A204.1 (cell line): Measurements from ENCODE around the gene RAB3C.
"Not testable (repeated sequence)": the region's sequence is repeated elsewhere in the genome, so short reads cannot be mapped to it uniquely, and the experiment has no call there.

ENCODE experiments used
- FAIRE-seq: peaks from 2 replicates; lab custom pipeline; 2012; peaks lifted over from hg19 to GRCh38; lab: Jason Lieb, UNC

RAB3C gene, protein sequence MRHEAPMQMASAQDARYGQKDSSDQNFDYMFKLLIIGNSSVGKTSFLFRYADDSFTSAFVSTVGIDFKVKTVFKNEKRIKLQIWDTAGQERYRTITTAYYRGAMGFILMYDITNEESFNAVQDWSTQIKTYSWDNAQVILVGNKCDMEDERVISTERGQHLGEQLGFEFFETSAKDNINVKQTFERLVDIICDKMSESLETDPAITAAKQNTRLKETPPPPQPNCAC

DNA sequence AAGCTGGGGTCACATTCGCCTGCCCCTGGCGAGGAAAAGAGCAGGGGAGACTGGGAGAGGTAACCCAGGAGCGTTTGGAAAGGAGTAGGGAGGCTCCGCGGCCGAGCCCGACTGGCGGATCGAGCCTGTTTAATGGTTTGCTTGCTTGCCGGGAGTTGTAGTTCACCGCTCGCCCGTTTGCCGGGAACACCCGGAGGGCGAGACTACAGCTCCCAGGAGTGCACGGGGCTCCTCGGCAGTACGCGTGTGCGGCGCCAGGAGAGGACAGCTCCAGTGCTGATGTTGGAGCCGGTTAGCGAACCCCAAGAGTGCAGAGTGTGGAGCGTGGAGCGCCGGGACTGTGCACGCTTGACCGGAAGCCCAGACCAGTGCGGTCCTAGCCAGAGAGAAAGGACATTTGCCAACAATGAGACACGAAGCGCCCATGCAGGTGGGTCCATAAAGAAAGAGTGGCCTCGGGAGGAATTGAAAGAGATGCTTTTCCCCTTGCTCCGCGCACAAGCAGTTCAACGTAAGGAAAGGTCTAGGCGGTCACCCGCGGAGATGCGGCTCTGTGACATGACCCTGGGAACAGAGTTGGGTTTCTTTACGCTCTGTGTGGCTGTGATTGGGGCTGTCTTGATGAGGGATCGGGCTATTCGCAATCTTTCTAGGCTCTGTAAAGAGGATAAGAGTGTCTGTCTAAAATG, at the start of gene RAB3C:
Gene RAB3C, plus strand, starts transcription at position 273 of the 689 bp plus-strand sequence. Its CDS starts 134 bp downstream, at position 407.
- FAIRE-seq, result peak; percentile 74

DNA sequence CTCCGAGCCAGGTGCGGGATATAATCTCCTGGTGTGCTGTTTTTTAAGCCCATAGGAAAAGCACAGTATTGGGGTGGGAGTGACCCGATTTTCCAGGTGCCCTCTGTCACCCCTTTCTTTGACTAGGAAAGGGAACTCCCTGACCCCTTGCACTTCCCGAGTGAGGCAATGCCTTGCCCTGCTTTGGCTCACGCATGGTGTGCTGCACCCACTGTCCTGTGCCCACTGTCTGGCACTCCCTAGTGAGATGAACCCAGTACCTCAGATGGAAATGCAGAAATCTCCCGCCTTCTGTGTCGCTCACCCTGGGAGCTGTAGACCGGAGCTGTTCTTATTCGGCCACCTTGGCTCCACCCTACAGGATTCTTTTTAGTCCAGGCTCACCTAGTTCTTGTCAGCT, 40.9 kb upstream of the RAB3C start:
- FAIRE-seq, result not testable (repeated sequence)

DNA sequence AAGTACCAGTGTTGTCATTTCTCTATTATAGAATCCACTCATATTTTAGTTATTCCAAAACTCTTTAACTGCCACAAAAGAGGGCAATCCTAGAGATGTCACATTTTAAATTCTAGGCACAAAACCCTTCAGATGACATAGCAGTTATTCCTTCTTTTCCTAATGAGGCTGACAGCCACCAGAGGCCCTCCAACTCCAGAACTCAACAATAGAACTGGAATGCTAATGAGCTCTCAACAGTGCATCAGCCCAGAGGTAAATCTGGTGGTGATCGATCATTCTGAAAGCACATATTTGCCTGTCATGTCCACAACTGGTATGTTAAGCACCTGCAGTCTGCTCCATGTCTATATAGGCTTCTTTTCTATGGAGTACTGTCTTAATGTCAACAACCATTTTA, 40.2 kb upstream of the RAB3C start:
- FAIRE-seq, result no peak

DNA sequence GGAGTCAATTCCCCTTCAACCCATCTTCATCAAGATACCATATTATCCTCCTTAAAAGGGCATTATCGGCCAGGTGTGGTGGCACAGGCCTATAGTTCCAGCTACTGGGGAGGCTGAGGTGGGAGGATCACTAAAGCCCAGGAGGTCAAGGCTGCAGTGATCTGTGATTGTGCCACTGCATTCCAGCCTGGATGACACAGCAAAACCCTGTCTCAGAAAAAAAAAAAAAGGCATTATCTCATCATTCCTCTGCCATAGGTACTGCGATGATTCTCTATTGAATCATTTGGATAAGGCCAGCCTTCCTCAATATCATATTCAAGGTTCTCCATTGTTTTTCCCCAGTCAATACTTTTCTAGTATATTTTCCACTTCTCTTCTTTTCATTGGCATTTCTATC, 39.2 kb upstream of the RAB3C start:
- no peak for FAIRE-seq

DNA sequence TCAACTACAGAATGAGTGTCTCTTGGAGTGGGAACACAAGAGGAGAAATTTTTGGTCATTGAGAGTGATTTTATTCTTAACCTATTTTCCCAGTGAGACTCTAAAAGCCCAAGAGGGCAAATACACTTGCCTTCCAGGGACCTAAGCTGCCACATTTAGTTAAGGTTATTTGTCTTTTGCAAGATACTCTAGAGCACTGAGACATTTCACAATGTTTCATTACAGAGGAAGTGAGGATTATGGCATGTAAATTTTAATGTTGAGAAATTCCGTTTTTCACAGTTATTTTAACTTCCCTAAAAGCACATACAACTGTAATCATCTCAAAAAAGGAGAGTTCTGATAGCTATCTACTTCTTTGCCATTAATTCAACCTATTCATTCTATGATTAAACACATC, 38.7 kb upstream of the RAB3C start:
- no peak for FAIRE-seq

DNA sequence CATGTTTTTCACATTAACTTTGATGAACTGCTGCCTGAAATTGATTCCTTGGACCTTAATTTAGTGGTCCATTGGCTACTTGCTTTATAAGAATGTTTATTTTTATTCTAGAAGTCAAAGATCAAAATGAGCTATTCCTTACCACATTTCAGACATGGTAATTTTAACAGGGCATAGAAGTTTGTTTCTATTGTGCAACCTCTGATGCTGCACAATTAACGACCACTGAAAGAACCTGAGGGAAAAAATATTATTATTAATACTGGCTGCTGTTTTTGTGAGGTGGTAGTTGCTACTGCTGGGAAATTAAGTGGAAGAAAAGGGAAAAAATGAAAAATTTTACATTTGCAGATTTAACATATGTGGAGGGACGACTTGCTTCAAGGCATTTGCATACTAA, 37.9 kb upstream of the RAB3C start:
- FAIRE-seq, result no peak

DNA sequence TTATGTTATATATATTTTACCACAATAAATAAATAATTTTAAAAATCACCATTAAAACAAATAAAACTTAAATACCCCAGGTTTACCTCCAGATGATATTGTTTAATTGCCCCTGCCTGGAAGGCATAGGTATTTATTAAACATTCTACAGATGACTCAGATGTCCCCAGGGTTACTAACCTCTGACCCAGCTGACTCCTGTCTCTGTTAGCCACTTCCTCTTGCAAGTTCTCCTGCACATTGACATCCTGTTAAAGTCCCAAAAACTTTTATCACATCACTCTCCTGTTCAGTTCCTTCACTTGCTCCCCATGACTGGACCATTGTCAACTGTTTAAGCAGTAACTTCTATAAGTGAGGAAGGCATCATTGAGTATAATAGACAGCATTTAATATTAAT, 37.0 kb upstream of the RAB3C start:
- FAIRE-seq, result no peak

DNA sequence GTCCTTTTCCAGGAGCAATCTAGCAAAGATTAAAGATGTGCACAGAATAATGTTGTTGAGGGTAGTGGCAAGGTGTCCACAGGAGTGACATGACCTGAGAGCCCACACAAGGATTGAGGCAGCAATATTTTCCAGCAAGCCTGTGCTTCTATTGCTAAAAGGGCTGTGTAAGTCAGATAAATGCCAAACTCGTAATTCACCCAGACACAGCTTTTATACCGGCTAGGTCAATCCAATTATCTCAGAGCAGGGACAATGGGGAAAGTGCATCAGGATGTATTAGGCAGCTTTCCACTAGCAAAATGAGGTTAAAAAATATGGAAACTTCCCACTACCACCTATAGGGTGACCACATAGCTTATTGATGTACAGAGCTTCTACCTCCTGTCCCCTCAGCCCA, 34.8 kb upstream of the RAB3C start:
- FAIRE-seq, result no peak

DNA sequence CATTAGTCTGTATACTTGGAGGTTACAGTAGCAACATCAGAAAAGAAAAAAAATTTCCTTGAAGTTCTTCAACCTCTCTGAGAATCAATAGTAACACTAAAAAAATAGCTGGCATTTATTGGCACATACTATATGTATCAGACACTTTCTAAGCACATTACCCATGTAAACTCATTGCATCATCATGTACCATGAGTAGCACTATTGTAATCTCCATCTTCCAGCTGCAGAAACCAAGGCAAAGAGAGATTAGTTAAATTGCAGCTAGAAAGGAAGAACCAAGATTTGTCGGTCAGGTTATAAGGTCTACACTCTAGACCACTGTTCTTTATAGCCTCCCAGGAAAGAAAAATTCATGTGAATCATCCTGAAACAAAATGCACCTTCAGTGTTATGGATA, 31.4 kb upstream of the RAB3C start:
- FAIRE-seq, result no peak

DNA sequence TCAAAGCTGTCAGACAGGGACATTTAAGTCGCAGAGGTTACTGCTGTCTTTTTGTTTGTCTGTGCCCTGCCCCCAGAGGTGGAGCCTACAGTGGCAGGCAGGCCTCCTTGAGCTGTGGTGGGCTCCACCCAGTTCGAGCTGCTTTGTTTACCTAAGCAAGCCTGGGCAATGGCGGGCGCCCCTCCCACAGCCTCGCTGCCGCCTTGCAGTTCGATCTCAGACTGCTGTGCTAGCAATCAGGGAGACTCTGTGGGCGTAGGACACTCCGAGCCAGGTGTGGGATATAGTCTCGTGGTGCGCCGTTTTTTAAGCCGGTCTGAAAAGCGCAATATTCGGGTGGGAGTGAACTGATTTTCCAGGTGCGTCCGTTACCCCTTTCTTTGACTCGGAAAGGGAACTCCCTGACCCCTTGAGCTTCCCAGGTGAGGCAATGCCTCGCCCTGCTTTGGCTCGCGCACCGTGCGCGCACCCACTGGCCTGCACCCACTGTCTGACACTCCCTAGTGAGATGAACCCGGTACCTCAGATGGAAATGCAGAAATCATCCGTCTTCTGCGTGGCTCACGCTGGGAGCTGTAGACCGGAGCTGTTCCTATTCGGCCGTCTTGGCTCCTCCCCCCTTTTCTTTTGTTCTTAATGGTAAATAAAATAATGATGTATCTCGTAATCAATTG, 25.1 kb upstream of the RAB3C start:
- not testable (repeated sequence) for FAIRE-seq

DNA sequence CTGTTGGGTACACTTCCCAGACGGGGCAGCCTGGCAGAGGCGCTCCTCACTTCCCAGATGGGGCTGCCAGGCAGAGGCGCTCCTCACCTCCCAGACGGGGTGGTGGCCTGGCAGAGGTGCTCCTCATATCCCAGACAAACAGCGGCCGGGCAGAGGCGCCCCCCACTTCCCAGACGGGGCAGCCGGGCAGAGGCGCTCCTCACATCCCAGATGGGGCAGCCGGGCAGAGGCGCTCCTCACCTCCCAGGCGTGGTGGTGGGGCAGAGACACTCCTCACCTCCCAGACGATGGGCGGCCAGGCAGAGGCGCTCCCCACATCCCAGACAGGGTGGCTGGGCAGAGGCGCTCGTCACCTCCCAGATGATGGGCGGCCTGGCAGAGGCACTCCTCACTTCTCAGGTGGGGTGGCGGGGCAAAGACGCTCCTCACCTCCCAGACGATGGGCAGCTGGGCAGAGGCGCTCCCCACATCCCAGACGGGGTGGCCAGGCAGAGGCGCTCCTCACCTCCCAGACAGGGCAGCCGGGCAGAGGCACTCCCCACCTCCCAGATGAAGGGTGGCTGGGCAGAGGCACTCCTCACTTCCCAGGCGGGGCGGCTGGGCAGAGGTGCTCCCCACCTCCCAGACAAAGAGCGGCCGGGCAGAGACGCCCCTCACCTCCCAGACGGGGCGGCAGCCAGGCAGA, 19.7 kb upstream of the RAB3C start:
- FAIRE-seq, result not testable (repeated sequence)

DNA sequence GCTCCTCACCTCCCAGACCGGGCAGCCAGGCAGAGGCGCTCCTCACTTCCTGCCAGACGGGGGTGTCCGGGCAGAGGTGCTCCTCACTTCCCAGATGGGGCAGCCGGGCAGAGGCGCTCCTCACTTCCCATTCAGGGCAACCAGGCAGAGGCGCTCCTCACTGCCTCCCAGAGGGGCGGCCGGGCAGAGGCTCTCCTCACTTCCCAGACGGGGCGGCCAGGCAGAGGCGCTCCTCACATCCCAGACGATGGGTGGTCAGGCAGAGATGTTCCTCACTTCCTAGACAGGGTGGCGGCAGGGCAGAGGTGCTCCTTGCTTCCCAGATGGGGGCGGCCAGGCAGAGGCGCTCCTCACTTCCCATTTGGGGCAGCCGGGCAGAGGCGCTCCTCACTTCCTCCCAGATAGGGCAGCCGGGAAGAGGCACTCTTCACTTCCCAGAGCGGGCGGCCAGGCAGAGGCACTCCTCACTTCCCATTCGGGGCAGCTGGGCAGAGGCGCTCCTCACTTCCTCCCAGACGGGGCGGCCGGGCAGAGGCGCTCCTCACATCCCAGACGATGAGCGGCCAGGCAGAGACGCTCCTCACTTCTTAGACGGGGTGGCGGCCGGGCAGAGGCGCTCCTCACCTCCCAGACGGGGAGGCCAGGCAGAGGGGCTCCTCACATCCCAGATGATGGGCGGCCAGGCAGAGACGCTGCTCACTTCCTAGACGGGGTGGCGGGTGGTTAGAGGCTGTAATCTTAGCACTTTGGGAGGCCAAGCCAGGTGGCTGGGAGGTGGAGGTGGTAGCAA, 18.6 kb upstream of the RAB3C start:
- not testable (repeated sequence) for FAIRE-seq

DNA sequence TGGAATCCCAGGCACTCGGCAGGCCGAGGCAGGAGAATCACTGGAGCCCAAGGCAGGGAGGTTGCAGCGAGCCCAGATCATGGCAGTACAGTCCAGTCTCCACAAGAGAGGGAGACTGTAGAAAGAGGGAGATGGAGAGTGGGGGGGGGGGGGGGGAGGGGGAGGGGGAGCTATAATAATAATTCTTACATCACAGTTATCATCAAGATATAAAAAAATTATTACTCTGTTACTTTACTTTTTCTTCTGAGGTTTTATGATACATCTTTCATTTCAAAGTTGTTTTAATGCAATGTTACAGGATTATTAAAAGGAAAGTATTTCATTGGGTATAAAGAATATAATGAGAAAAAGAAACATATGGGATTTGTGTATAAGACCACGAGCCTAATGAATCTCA, 17.8 kb upstream of the RAB3C start:
- FAIRE-seq, result no peak

DNA sequence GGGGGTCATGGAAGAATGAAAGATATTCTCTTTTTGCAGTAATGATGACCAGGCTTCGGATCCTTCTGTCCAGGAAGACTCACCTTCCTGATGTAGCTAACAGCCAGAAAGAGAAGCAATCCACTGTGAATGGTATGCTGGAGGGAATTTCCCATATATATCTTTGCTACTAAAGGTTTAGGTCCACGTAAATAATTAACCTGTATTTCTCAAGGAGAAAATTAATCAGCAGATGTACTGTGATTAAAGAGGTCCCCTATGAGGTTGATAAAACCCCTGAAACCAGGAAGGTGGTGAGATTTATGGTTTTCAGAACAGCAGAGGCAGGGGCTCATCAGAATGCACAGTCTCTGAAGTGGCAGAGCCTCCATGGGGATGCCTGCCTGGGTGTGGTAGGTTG, 11.4 kb upstream of the RAB3C start:
- FAIRE-seq, result no peak

DNA sequence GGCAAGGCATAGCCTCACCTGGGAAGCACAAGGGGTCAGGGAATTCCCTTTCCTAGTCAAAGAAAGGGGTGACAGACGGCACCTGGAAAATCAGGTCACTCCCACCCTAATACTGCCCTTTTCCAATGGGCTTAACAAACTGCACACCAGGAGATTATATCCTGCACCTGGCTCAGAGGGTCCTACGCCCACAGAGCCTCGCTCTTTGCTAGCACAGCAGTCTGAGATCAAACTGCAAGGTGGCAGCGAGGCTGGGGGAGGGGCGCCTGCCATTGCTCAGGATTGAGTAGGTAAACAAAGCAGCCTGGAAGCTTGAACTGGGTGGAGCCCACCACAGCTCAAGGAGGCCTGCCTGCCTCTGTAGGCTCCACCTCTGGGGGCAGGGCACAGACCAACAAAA, 9.9 kb upstream of the RAB3C start:
- not testable (repeated sequence) for FAIRE-seq

DNA sequence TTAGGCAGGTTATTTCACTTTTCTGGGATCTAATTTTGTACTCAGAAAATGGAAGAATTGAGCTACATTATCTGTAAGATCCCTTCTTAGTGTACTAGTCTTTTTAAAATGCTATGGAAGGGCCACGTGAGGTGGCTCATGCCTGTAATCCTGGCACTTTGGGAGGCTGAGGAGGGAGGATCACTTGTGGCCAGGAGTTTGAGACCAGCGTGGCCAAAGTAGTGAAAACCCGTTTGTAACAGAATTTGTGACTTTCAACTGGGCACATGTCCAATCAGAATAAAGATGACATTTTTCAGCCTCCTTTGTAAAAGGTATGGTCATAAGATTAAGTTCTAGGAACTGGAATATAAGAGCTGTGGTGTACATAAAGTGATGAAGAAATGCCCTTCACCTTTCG, 3.1 kb upstream of the RAB3C start:
- no peak for FAIRE-seq

DNA sequence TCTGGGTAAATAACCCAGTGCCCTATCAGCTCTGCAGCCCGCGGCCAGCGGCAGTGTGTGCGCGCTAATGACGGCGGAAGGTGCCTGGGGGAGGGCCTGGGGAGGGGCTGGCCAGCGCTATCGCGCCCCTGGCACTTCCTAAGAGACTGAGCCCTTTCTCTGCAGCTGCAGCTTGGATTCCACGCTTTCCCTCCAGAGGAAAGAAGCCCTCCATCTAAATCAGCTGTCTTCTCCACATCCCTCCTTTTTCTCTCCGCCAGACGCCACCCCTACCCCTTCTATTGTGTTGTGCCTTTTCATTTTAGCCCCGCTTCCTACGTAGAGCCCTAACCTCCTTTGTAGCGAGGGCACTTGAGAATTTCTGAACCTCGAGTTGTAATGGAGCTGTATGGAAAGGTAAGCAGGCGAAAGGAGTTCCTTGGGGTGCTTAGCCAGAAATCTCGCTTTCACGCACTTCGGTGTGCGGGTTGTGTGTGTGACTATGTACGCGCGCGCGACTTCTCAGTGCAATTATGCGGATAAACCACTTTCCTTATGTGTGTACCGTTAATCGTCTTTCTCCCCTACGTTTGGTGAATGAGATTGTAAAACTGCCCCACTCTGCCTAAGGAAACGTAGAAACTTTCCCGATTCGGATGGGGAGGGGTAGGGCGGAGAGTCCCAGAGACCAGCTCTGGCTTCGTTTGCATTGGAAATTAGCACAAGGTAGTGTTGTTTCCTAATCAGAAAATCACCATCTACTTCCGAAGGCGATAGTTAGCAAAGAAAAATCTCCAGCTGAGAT, 664 bp upstream of the RAB3C start:
- FAIRE-seq, result no peak

DNA sequence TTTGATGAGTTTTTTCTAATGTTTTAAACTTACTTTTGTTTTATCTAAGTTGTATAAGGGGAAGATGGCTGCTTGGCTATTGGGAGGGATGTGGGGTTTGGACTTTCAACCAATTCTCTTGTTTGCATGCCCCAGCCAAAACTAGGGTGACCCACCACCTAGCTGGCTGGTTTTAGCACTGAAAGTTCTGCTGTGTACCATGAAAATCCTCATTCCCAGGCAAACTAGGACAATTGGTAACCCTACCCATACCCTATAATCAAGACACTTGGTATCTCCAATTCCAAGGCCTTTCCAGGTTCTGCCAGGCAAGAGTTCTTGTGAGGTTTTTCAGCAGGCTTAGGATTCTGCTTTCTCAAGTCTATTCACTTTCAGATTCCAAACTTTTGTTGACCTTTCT, 13.1 kb downstream of the RAB3C start:
- no peak for FAIRE-seq

DNA sequence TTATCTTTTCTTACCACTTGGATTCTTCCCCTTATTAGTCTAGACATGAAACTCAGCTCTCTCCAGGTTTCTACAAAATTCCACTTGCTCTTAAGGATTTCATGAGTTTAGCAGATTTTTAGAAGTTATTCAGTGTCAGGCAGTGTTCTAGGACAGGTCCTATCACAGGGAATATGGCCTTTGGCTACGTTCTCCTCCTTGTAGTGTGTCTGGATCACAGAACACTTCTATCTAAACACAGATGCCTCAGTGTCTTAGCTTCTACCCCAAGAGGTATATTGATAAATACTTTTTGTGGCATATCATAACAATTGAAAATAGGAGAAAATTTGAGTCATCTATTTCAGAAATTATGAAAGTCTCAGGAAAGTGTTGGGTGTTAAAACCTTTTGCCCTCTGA, 15.6 kb downstream of the RAB3C start:
- no peak for FAIRE-seq

DNA sequence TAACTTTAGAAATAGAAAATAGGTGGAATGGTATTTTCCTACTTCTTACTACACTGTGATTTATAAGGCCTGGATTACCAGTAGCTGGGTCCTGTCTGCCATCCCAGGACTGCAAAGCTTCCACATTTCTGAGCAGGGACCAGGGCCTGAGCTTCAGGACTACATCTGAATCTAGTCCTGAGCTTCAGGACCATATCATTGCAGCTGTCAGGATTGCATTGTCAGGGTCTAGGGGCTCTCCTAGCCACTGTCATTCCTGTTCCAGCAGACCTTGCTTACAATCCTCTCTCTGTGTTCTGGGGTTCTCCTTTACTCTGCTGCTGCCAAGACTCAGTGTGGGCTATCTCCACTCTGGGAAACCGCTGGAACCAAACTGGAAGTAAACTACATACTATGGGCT, 16.3 kb downstream of the RAB3C start:
- FAIRE-seq, result no peak

DNA sequence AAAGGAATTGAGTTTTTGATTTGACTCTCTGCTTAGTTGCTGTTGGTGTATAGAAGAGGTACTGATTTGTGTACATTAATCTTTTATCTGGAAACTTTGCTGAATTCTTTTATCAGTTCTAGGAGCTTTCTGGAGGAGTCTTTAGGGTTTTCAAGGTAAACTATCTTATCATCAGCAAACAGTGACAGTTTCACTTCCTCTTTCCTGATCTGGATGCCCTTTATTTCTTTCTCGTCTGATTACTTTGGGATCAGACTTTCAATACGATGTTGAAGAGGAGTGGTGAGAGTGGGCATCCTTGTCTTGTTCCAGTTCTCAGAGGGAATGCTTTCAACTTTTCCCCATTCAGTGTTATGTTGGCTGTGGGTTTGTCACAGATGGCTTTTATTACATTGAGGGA, 17.7 kb downstream of the RAB3C start:
- not testable (repeated sequence) for FAIRE-seq
